MM.1S (cell line): ENCODE results near the gene IFNK.

Experiments
- CTCF ChIP-seq: fragments of 300-600 bp; sonication (generic); IDR thresholded peaks from 2 replicates; pipeline ENCODE4 v1.5.1; 2016; ENCODE audit warnings: antibody characterized with exemption, low read length, mixed read lengths
- EZH2 ChIP-seq: fragments of 300-600 bp; sonication (generic); optimal IDR thresholded peaks from 2 replicates; pipeline ENCODE3; 2017; ENCODE audit warnings: low read depth, mild to moderate bottlenecking, antibody characterized with exemption, low read length, mixed read lengths
- EZH2phosphoT487 ChIP-seq: fragments of 300-600 bp; sonication (generic); IDR thresholded peaks from 2 replicates; pipeline ENCODE4 v1.6.1; 2018; ENCODE audit warnings: antibody characterized with exemption, low read length

DNA sequence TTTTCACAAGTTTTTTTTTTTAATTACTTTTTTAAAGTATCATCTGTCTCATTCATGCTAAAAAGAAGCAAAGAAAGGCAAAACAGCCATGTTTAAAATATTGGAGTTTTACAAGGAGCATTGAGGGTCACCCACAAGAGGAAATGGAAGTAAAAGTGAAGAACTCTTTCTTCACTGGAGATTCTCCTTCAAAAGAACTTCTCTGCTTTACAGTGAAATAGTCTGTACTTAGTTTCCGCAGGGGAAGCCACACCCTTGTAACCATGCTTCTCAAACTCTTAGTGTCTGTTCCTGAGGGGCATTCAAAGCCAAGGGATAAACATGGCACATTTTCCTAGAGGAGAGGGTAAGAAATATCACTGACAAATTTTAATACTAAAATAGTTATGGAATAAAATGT, 40.6 kb downstream of the IFNK start:
- TF ChIP-seq CTCF: no peak
- no peak for TF ChIP-seq EZH2phosphoT487
- TF ChIP-seq EZH2: no peak
